OCI-LY1 (cell line): Measurements from ENCODE around the gene NEXMIF.

Source experiments
- H2AFZ ChIP-seq: fragments of 200-600 bp; sonication (generic), shearing (Covaris generic); 2 replicates; pipeline ENCODE4 v1.6.0; 2014; ENCODE audit warnings: antibody characterized with exemption, mild to moderate bottlenecking, low read length
- H3F3A ChIP-seq: fragments of 200-600 bp; sonication (generic), shearing (Covaris generic); 2 replicates; pipeline ENCODE4 v1.6.0; 2014; ENCODE audit warnings: mild to moderate bottlenecking, antibody characterized with exemption, low read length, moderate library complexity; ENCODE audit not compliant: insufficient read depth
- H3K27ac ChIP-seq: fragments of 200-600 bp; sonication (generic); 2 replicates; pipeline ENCODE4 v1.5.1; 2014; ENCODE audit warnings: low read length, mixed run types, mild to moderate bottlenecking, low read depth; ENCODE audit not compliant: poor library complexity, severe bottlenecking
- H3K27me3 ChIP-seq: fragments of 200-600 bp; sonication (generic); 2 replicates; pipeline ENCODE4 v1.6.0; 2014; ENCODE audit warnings: antibody characterized with exemption, mild to moderate bottlenecking, low read length, moderate library complexity; ENCODE audit not compliant: insufficient read depth
- H3K36me3 ChIP-seq: fragments of 200-600 bp; sonication (generic); 2 replicates; pipeline ENCODE4 v1.6.1; 2014; ENCODE audit warnings: mild to moderate bottlenecking, antibody characterized with exemption, low read length, moderate library complexity, mixed read lengths; ENCODE audit not compliant: insufficient read depth
- H3K4me1 ChIP-seq: fragments of 200-600 bp; sonication (generic); 2 replicates; pipeline ENCODE4 v1.5.1; 2014; ENCODE audit warnings: mild to moderate bottlenecking, low read length, moderate library complexity; ENCODE audit not compliant: insufficient read depth, severe bottlenecking
- H3K4me2 ChIP-seq: fragments of 200-600 bp; sonication (generic), shearing (Covaris generic); 2 replicates; pipeline ENCODE4 v1.6.1; 2014; ENCODE audit warnings: low read length
- H3K4me3 ChIP-seq: fragments of 200-600 bp; sonication (generic); 2 replicates; pipeline ENCODE4 v1.5.1; 2014; ENCODE audit warnings: low read length, low read depth, mild to moderate bottlenecking, mixed read lengths; ENCODE audit not compliant: poor library complexity, severe bottlenecking
- H3K79me2 ChIP-seq: fragments of 200-600 bp; shearing (Covaris generic); 2 replicates; pipeline ENCODE4 v1.6.1; 2016; ENCODE audit warnings: mixed run types, low read length, mixed read lengths; ENCODE audit not compliant: insufficient read depth
- H3K9ac ChIP-seq: fragments of 200-600 bp; sonication (generic), shearing (Covaris generic); 2 replicates; pipeline ENCODE4 v1.6.1; 2014; ENCODE audit warnings: mild to moderate bottlenecking, low read length, mixed read lengths
- H3K9me2 ChIP-seq: fragments of 200-600 bp; sonication (generic), shearing (Covaris generic); 2 replicates; pipeline ENCODE4 v1.6.1; 2014; ENCODE audit warnings: low read depth, mild to moderate bottlenecking, low read length, mixed read lengths
- H3K9me3 ChIP-seq: fragments of 200-600 bp; shearing (Covaris generic); 2 replicates; pipeline ENCODE4 v1.6.1; 2014; ENCODE audit warnings: low read length, mixed read lengths
- H4K20me1 ChIP-seq: fragments of 200-600 bp; sonication (generic), shearing (Covaris generic); 2 replicates; pipeline ENCODE4 v1.6.0; 2016; ENCODE audit warnings: mild to moderate bottlenecking, low read length; ENCODE audit not compliant: insufficient read depth
- EZH2 ChIP-seq: fragments of 200-600 bp; sonication (generic), shearing (Covaris generic); IDR thresholded peaks from 2 replicates; pipeline ENCODE4 v1.8.0; 2017; ENCODE audit warnings: borderline replicate concordance, mixed run types, mild to moderate bottlenecking, antibody characterized with exemption, low read length, moderate library complexity, mixed read lengths
- TF ChIP-seq, protein P1 (sequence below): fragments of 200-600 bp; sonication (generic), shearing (Covaris generic); IDR thresholded peaks from 2 replicates; pipeline ENCODE4 v1.5.1; 2017; ENCODE audit warnings: mild to moderate bottlenecking, antibody characterized with exemption, low read length, moderate library complexity, mixed read lengths

The NEXMIF gene

GRCh38 chrX:74797338-74797887, 127.8 kb downstream of the NEXMIF start:
- no peak for TF ChIP-seq EZH2
- TF ChIP-seq, protein P1, sequence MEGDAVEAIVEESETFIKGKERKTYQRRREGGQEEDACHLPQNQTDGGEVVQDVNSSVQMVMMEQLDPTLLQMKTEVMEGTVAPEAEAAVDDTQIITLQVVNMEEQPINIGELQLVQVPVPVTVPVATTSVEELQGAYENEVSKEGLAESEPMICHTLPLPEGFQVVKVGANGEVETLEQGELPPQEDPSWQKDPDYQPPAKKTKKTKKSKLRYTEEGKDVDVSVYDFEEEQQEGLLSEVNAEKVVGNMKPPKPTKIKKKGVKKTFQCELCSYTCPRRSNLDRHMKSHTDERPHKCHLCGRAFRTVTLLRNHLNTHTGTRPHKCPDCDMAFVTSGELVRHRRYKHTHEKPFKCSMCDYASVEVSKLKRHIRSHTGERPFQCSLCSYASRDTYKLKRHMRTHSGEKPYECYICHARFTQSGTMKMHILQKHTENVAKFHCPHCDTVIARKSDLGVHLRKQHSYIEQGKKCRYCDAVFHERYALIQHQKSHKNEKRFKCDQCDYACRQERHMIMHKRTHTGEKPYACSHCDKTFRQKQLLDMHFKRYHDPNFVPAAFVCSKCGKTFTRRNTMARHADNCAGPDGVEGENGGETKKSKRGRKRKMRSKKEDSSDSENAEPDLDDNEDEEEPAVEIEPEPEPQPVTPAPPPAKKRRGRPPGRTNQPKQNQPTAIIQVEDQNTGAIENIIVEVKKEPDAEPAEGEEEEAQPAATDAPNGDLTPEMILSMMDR = no peak
- H2AFZ ChIP-seq = no peak overlapping the region
- H3K27me3 ChIP-seq = no peaks in the 10 kb centered on the region
- no peaks in the 10 kb centered on the region for H3F3A ChIP-seq
- H3K27ac ChIP-seq = no peak overlapping the region
- no peak overlapping the region for H3K4me2 ChIP-seq
- no peaks in the 10 kb centered on the region for H3K9me2 ChIP-seq
- no peaks in the 10 kb centered on the region for H3K36me3 ChIP-seq
- H3K9me3 ChIP-seq = no peaks in the 10 kb centered on the region
- no peak overlapping the region for H3K4me3 ChIP-seq
- H3K4me1 ChIP-seq = no peaks in the 10 kb centered on the region
- H4K20me1 ChIP-seq = no peaks in the 10 kb centered on the region
- H3K9ac ChIP-seq = no peak overlapping the region
- H3K79me2 ChIP-seq = no peaks in the 10 kb centered on the region

DNA sequence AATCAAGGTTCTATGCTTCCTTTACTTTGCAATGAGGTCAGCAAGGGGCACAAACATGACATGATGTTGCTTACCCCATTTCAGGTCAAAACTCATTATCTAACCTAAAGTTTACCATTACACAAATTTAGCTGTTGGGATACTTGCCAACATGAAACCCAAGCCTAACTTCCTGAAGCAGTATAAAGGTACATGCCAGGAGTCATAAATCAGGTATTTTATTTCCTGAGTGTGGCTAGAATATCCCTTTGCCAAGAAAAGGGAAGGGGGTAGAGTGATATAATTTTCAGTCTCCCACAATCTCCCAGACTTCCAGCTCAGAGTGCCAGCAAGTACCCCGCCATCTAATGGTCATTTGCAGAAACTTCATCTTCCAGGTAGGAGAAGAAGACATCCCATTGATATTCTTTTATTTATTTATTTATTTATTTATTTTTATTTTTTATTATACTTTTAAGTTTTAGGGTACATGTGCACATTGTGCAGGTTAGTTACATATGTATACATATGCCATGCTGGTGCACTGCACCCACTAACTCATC, 136.6 kb downstream of the NEXMIF start:
- H3K9me2 ChIP-seq = no peaks in the 10 kb centered on the region
- H2AFZ ChIP-seq = no peak overlapping the region
- no peaks in the 10 kb centered on the region for H3K36me3 ChIP-seq
- H3K4me1 ChIP-seq = no peaks in the 10 kb centered on the region
- no peaks in the 10 kb centered on the region for H3K27me3 ChIP-seq
- H3K4me2 ChIP-seq = no peak overlapping the region
- H3K9me3 ChIP-seq = no peaks in the 10 kb centered on the region
- no peaks in the 10 kb centered on the region for H4K20me1 ChIP-seq
- no peaks in the 10 kb centered on the region for H3K79me2 ChIP-seq
- no peaks in the 10 kb centered on the region for H3F3A ChIP-seq
- H3K4me3 ChIP-seq = no peak overlapping the region
- no peak overlapping the region for H3K9ac ChIP-seq
- TF ChIP-seq, protein P1 = no peak
- TF ChIP-seq EZH2 = no peak
- H3K27ac ChIP-seq = no peak overlapping the region

DNA sequence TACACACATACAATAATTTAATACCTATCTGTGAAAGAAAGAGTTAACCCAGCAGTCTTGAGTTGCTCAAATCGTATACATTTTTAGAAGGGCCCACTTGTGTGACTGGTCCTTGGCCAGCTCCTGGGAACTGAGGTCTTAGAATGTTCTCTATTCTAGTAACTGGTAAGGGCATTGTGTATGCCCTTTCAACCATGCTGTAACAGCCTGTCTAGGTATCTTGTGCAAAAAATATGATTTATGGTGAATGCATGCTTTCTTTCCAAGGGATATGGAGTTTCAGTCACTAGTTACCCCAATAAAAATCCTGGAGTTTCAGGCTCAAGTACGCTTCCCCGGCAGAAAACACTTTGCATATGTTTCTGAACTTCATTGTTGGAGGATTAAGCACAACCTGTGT, 140.6 kb downstream of the NEXMIF start:
- no peak overlapping the region for H2AFZ ChIP-seq
- H3K4me1 ChIP-seq = no peaks in the 10 kb centered on the region
- H3K9ac ChIP-seq = no peak overlapping the region
- no peaks in the 10 kb centered on the region for H3F3A ChIP-seq
- H3K4me2 ChIP-seq = no peak overlapping the region
- TF ChIP-seq EZH2 = no peak
- TF ChIP-seq, protein P1 = no peak
- no peak overlapping the region for H3K4me3 ChIP-seq
- H3K27me3 ChIP-seq = no peaks in the 10 kb centered on the region
- H4K20me1 ChIP-seq = no peaks in the 10 kb centered on the region
- no peaks in the 10 kb centered on the region for H3K9me2 ChIP-seq
- no peaks in the 10 kb centered on the region for H3K79me2 ChIP-seq
- H3K36me3 ChIP-seq = no peaks in the 10 kb centered on the region
- no peaks in the 10 kb centered on the region for H3K9me3 ChIP-seq
- H3K27ac ChIP-seq = no peak overlapping the region
